CD1c-positive myeloid dendritic cell (primary cell): ENCODE measurements around the gene BCO1.
A peak's percentile ranks its signal among the peaks of the same experiment; 100 is the strongest.
"Not testable (repeated sequence)": the region's sequence is repeated elsewhere in the genome, so short reads cannot be mapped to it uniquely, and the experiment has no call there.

Experiments
- DNase-seq: peaks from one replicate; pipeline ENCODE4 v3.0.0-alpha.2; 2016; ENCODE audit errors: extremely low spot score

The BCO1 gene, protein sequence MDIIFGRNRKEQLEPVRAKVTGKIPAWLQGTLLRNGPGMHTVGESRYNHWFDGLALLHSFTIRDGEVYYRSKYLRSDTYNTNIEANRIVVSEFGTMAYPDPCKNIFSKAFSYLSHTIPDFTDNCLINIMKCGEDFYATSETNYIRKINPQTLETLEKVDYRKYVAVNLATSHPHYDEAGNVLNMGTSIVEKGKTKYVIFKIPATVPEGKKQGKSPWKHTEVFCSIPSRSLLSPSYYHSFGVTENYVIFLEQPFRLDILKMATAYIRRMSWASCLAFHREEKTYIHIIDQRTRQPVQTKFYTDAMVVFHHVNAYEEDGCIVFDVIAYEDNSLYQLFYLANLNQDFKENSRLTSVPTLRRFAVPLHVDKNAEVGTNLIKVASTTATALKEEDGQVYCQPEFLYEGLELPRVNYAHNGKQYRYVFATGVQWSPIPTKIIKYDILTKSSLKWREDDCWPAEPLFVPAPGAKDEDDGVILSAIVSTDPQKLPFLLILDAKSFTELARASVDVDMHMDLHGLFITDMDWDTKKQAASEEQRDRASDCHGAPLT

DNA sequence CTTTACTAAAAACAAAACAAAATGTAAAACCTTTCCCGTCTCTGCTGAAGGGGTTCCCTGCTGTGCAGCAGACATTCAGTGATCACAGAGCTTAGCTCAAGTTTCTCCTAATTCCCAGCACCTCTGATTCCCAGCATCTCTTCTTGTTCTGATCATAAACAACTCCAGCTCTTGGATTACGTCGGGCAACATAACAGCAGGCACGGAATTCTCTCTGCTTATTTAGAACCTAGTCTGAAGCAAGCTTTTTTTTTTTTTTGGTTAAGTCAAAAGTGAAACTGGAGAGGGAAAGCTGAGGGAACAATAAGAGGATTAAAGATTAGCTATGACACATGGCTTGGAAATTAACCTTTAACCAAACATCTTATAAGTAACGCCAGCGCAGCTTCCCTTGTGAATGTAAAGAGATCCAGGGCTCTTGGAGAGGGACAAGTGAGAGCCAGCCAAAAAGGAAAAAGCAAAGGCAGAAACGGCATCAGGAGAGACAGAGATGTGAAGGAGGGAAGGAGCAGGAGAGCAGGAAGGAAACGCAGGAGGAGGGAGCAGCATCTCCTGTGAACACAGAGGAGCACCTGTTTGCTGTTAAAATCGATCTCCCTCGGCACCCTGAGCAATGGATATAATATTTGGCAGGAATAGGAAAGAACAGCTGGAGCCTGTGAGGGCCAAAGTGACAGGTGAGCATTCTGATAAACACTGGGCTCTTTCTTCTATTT lies at the start of gene BCO1:
Gene BCO1, plus strand, starts transcription at position 394 of the 716 bp plus-strand sequence. Its CDS starts 220 bp downstream, at position 614.
- DNase-seq = no peak

GRCh38 chr16:81189100-81189664 lies 49.3 kb upstream of the BCO1 start:
- no peak for DNase-seq

GRCh38 chr16:81190667-81191066 lies 47.8 kb upstream of the BCO1 start:
- no peak for DNase-seq

DNA sequence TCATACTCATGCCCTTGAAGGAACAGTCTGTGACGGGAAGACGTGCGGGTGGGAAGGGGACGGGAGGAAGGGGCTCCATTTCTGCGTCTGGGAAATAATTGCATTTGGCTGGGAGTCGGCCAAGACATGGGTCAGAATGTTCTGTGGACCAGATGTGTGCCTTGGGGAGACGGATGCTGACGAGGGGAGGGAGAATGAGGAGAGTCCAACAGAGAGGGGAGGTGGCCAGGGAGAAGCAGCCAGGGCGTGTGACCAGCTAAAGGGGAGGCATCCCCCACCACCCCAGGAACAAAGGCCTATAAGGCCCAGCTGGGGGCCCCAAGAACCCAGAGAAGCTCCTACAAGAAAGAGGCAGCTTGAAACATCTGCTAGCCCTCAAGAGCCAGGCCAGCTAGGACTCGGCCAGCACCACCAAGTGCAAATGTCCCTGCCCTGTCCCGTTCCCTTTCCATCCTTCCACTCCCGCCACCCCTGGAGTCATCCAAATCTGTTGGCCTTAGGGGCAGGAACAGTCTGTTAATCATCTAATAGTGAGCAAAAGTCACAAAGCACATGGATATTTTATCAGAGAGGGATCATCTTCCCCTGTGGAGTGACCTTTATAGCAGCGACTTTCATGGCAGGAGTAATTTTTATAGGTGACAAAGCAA lies 42.5 kb upstream of the BCO1 start:
- no peak for DNase-seq

DNA sequence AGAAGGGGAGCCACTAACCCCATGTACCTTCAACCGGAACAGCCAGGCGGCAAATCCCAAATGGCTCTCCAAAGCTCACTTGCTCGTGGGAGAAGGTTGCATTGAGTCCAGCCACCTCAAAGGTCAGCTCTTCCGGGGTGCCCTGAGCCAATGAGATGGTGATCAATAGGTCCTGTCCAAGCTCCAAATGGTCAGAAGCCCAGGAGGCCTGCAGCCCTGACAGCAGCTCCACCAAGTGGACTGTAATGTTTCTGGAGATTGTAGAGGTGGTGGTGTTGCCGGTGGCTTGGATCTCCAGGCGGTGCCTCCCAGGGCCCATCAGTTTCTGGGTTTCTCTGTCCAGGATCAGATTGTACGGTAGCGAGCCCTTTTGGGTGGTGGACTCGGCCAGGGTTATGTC lies 39.9 kb upstream of the BCO1 start:
- DNase-seq = no peak

- DNase-seq = no peak
Measured at GRCh38 chr16:81201267-81201666, 37.2 kb upstream of the BCO1 start.

DNA sequence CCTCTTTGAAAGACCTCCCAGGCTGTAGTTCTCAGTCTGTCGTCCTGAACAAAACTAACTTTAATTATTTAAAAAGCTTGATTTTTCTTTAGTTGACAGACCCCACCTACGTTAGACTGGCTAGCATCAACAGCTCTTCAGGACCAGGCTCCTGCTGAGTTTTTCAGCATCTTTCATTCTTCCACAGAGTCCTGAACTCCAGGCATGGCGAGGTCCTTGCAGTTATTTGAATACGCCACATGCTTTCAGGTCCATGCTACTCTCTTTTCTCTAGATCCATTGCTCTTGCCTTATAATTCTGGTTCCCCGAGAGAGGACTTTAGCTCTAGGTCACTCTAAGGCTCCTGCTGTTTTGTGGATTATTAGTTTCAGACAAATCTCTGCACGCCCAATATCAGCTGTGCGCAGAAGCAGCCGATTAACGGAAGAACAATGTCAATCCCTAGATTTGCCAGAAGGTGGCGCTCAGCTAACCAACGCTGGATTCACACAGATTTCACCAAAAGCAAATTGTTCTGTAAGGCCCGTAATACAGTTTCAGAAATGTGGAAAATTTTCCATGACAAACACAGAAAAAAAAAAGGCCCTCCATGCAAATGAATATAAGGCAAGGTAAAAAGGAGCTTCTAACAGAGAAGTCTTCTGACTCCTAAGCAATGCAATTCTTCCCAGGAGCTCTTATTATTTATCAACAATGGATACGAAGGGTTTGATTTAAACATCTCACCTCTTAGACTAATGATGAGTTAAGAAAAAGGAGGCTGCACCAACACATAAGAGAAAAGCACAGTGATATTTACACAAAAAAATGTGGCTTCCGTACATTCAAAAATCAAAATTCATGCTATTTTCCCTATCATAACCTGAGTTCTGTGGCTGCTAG lies 33.5 kb upstream of the BCO1 start:
- peak; percentile 60 for DNase-seq

DNA sequence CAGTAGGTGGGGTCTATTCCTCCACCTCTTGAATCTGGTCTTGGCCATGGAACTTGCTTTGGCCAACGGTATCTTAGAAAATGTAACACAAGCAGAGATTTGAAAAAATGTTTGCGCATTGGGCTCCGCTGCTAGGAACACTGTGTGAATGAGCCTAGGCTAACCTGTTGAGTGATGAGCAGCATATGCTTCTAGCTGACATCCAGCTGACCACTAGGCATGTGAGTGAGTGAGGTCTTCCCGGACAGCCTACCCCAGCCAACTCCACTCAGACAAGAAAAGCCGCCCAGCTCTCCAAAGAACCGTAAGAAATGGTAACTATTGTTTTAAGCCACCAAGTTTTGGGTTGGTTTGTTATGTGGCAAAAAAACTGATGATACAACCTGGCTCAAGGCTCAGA lies 31.4 kb upstream of the BCO1 start:
- DNase-seq = no peak

DNA sequence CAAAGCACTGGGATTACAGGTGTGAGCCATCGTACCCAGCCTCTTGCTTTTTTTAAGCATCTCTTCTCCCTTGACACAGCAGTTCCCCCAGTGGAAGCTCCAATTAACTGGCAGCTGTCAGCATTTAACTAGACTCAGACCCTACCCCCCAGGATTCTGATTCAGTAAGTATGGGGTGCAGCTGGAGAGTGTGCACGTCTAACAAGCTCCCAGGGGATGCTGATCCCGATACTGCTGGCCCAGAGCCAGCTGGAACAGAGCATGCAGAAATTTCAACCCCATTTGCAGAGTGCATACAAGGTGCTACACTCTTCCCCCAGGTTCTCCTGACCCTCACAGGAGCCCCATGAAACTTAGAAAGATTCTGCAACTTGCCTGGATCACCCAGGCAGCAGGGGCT lies 27.7 kb upstream of the BCO1 start:
- DNase-seq = no peak

- DNase-seq = no peak
Measured at GRCh38 chr16:81212830-81213465, 25.5 kb upstream of the BCO1 start.

GRCh38 chr16:81214745-81215166 lies 23.7 kb upstream of the BCO1 start:
- no peak for DNase-seq

- no peak for DNase-seq
Measured at GRCh38 chr16:81216114-81216513, 22.4 kb upstream of the BCO1 start.

GRCh38 chr16:81216706-81217105 lies 21.8 kb upstream of the BCO1 start:
- no peak for DNase-seq

DNA sequence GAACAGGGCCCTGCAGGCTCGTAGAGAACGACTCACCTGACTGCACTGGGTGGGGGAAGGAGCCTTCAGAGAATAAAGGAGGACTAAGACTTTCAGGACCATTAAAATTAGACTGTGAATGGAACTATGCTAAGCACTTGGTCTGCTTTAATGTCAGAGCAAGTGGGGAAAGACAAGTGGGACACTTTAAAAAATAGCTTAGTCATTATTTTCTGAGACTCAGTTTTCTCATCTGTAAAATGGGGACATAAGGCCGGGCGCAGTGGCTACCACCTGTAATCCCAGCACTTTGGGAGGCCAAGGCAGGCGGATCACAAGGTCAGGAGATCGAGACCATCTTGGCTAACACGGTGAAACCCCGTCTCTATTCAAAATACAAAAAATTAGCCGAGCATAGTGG lies 19.3 kb upstream of the BCO1 start:
- DNase-seq = no peak

DNA sequence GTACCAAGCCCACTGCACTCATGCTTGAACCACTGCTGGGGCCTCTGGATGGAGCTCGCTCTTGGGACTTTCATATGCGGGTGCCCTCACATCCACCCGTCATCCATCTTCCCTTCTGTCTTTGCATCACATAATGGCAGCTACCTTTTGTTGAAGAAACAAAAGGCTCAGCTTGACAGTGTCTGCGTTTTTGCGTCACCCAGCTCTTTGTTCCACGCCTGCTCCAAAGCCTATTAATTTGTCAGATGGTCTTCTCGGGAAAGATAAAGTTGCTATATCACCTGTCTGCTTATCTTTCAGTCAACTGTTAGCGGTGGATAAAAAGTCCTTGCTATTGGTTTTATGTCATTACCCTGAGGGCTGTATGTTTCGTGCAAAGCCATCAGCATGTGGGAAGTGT lies 18.1 kb upstream of the BCO1 start:
- no peak for DNase-seq

GRCh38 chr16:81221731-81222130 lies 16.8 kb upstream of the BCO1 start:
- no peak for DNase-seq

- DNase-seq = no peak
Measured at GRCh38 chr16:81224824-81225223, 13.7 kb upstream of the BCO1 start.

DNA sequence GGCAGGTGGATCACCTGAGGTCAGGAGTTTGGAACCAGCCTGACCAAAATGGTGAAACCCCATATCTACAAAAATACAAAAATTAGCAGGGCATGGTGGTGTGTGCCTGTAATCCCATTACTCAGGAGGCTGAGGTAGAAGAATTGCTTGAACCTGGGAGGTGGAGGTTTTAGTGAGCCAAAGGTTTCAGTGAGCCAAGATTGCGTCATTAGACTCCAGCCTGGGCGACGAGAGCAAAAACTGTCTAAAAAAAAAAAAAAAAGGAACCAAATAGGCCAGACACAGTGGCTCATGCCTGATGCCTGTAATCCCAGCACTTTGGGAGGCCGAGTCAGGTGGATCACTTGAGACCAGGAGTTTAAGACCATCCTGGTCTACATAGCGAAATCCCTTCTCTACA lies 12.8 kb upstream of the BCO1 start:
- not testable (repeated sequence) for DNase-seq

DNA sequence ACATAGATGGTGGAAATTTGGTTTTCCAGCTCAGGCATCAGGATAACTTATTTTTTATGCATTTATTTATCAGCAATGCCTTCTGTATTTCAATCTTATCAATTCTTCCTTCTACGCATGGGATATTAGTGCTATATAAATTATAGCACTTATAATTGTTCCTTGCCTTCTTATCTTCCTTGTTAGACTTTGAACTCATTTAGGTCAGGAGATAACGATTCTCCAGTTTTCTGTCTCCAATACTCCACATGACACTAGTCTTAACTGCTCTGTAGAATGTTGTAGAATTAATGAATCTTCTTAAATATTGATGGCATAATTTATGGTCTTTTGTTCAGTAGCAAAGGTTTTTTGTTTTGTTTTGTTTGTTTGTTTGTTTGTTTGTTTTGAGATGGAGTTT lies 10.7 kb upstream of the BCO1 start:
- no peak for DNase-seq

- DNase-seq = no peak
Measured at GRCh38 chr16:81229811-81230210, 8.7 kb upstream of the BCO1 start.

DNA sequence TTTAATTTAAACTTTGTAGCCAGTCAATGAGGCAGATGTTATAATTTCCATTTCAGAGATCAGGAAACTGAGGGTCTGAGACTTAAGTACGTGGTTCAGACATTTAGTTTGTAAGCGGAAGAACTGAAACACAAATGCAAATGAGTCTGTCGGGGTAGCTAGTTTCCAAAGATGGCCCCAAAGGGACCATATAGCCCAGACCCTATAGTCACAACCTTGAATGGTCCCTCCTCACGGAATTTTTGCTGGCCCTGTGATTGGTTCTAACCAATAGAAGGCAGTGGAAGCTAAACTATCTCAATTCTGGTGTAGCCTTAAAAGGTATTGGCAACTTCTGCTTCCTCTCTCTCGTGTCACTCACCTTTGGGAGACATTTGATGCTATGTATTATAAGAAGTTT lies 7.5 kb upstream of the BCO1 start:
- no peak for DNase-seq
